HEK293T (cell line): Measurements from ENCODE around the gene CACNB1.
"Not testable (repeated sequence)": the region's sequence is repeated elsewhere in the genome, so short reads cannot be mapped to it uniquely, and the experiment has no call there.

Experiments
- CTCF ChIA-PET: fragments of 350-600 bp; formaldehyde crosslinking; extraction: SDS; loops from one replicate; lab custom pipeline; 2021; ENCODE audit warnings: antibody characterized with exemption, inconsistent platforms; lab: Yijun Ruan, JAX
- POLR2A ChIA-PET: fragments of 350-600 bp; formaldehyde crosslinking; extraction: SDS; loops from one replicate; lab custom pipeline; 2020; ENCODE audit warnings: antibody characterized with exemption, inconsistent platforms; lab: Yijun Ruan, JAX
- DNase-seq: peaks from one replicate; pipeline ENCODE4 v3.0.0; 2012; ENCODE audit warnings: mixed read lengths; ENCODE audit errors: extremely low spot score
- ARNT ChIP-seq: fragments of 450-650 bp; IDR thresholded peaks from 2 replicates; pipeline ENCODE4 v1.6.1; 2017; ENCODE audit warnings: mild to moderate bottlenecking
- BHLHE40 ChIP-seq: fragments of 450-650 bp; IDR thresholded peaks from 2 replicates; pipeline ENCODE4 v1.6.1; 2016; ENCODE audit warnings: mild to moderate bottlenecking, moderate library complexity, borderline replicate concordance
- CTBP1 ChIP-seq: fragments of 450-650 bp; IDR thresholded peaks from 2 replicates; pipeline ENCODE4 v1.6.1; 2016; ENCODE audit warnings: borderline replicate concordance
- ELF4 ChIP-seq: fragments of 450-650 bp; IDR thresholded peaks from 2 replicates; pipeline ENCODE4 v1.6.1; 2017; ENCODE audit warnings: antibody characterized with exemption
- FOXA1 ChIP-seq: fragments of 450-650 bp; IDR thresholded peaks from 2 replicates; pipeline ENCODE4 v1.6.1; 2016; ENCODE audit warnings: mild to moderate bottlenecking
- FOXK2 ChIP-seq: fragments of 450-650 bp; IDR thresholded peaks from 2 replicates; pipeline ENCODE4 v1.6.1; 2016; ENCODE audit warnings: mild to moderate bottlenecking
- FOXM1 ChIP-seq: fragments of 450-650 bp; IDR thresholded peaks from 2 replicates; pipeline ENCODE4 v1.6.1; 2017; ENCODE audit warnings: mild to moderate bottlenecking, borderline replicate concordance
- HDGF ChIP-seq: fragments of 450-650 bp; IDR thresholded peaks from 2 replicates; pipeline ENCODE4 v1.6.1; 2017; ENCODE audit warnings: antibody characterized with exemption, borderline replicate concordance
- L3MBTL2 ChIP-seq: fragments of 450-650 bp; conservative IDR thresholded peaks from 2 replicates; pipeline ENCODE4 v1.6.1; 2016; ENCODE audit warnings: mild to moderate bottlenecking
- LEF1 ChIP-seq: fragments of 450-650 bp; IDR thresholded peaks from 2 replicates; pipeline ENCODE4 v1.6.1; 2017; ENCODE audit warnings: mild to moderate bottlenecking, borderline replicate concordance
- NFRKB ChIP-seq: fragments of 450-650 bp; IDR thresholded peaks from 2 replicates; pipeline ENCODE4 v1.6.1; 2016; ENCODE audit warnings: mild to moderate bottlenecking, moderate library complexity
- SP1 ChIP-seq: fragments of 450-650 bp; IDR thresholded peaks from 2 replicates; pipeline ENCODE4 v1.6.1; 2017
- SUZ12 ChIP-seq: fragments of 450-650 bp; IDR thresholded peaks from 2 replicates; pipeline ENCODE4 v1.6.1; 2016; ENCODE audit warnings: mild to moderate bottlenecking
- TARDBP ChIP-seq: fragments of 450-650 bp; IDR thresholded peaks from 2 replicates; pipeline ENCODE4 v1.6.1; 2016
- ZNF384 ChIP-seq: fragments of 450-650 bp; IDR thresholded peaks from 2 replicates; pipeline ENCODE4 v1.6.1; 2016
- TF ChIP-seq, protein P1 (sequence below): fragments of 450-650 bp; IDR thresholded peaks from 2 replicates; pipeline ENCODE4 v1.6.1; 2016

The CACNB1 gene

DNA sequence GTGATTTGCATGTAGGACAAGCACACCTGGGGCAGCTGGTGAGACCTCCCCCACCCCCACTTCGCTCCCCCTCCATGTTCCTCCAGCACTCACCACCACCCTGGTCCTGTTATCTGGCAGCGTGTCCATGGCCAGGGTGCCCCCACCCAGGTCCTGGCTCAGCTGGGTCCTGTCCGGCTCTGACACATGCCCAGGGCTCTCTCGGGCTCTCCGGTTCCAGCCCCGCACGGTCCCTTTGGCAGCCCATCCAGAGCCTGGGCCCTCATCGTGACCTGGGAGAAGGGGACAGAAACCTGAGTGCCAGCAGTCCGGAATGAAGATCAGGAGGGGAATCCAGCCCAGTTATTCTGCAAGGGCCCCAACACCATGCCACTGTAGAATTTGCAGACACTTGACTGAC lies 57.9 kb downstream of the CACNB1 start:
- TF ChIP-seq CTBP1 = no peak
- TF ChIP-seq SP1 = no peak
- no peak for TF ChIP-seq SUZ12
- no peak for TF ChIP-seq FOXM1
- no peak for TF ChIP-seq L3MBTL2
- TF ChIP-seq FOXA1 = no peak
- no peak for TF ChIP-seq NFRKB
- no peak for TF ChIP-seq HDGF
- TF ChIP-seq BHLHE40 = no peak
- no peak for TF ChIP-seq TARDBP
- TF ChIP-seq FOXK2 = no peak
- TF ChIP-seq, protein P1, sequence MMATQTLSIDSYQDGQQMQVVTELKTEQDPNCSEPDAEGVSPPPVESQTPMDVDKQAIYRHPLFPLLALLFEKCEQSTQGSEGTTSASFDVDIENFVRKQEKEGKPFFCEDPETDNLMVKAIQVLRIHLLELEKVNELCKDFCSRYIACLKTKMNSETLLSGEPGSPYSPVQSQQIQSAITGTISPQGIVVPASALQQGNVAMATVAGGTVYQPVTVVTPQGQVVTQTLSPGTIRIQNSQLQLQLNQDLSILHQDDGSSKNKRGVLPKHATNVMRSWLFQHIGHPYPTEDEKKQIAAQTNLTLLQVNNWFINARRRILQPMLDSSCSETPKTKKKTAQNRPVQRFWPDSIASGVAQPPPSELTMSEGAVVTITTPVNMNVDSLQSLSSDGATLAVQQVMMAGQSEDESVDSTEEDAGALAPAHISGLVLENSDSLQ = no peak
- TF ChIP-seq LEF1 = no peak
- TF ChIP-seq ARNT = no peak
- CTCF ChIA-PET = no interaction called here
- DNase-seq = no peak
- POLR2A ChIA-PET = no interaction called here

DNA sequence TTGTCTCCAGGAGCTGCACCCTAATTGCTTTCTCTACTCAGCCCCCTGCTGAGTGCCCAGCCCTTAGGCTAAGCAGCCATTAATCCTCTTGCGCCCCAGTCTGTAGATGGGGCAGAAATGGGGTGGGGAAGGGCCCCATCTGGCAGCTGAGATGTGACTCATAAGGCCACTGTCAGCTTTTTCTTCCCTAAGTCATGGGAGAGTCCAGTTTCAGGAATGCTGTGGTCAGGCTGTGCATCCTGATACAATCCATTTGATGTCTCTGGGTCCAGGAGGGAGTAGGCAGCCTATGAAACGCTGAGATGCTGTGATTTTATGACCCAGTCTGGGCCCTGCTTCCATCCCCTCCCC lies 58.3 kb downstream of the CACNB1 start:
- POLR2A ChIA-PET = no interaction called here
- DNase-seq = no peak
- TF ChIP-seq HDGF = no peak
- no peak for TF ChIP-seq SP1
- TF ChIP-seq ELF4 = no peak
- TF ChIP-seq FOXA1 = no peak
- no peak for TF ChIP-seq FOXK2
- TF ChIP-seq ARNT = no peak
- TF ChIP-seq BHLHE40 = no peak
- TF ChIP-seq, protein P1 = no peak
- TF ChIP-seq ZNF384 = no peak
- TF ChIP-seq TARDBP = no peak
- TF ChIP-seq NFRKB = no peak
- TF ChIP-seq SUZ12 = no peak
- no peak for TF ChIP-seq L3MBTL2
- TF ChIP-seq CTBP1 = no peak
- no peak for TF ChIP-seq LEF1
- TF ChIP-seq FOXM1 = no peak
- CTCF ChIA-PET = no interaction called here

DNA sequence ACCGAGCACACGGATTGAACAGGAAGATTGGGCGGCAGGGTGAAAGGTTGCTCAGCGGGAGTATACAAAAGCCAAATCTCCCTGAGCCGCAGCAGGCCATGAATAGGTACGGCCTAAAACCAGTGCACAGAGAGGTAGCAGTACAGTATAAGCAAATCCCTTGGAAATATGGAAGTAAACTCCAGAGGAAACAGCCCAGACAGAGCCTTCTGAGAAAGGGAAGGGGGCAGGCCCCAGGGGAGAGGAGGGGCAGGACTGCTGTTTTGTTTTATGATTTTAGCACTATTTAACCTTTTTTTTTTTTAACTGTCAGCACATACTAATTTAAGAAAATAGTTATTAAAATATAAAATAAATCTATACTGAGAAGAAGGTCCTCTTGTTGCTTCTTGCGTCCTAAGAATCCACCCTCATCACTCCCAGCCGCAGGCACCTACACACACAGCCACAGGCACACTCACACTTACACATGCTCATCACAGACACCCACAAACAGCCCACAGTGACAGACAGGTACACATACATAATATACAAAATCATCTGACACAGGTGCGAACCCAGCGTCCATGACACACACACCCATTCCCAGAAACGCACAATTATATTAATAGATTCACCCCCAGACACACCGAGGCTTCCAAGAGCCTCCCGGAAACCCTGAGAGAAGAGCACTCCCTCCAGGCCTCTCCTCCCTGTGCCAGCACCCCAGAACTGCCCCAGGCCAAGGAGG lies 58.9 kb downstream of the CACNB1 start:
- CTCF ChIA-PET = interaction anchor here (0.7 kb wide), 1 partner anchor 15 kb away, joined by 4 read pairs; no protein-coding TSS in a partner anchor
- DNase-seq = no peak
- POLR2A ChIA-PET = no interaction called here
- TF ChIP-seq SUZ12 = no peak
- no peak for TF ChIP-seq L3MBTL2
- TF ChIP-seq HDGF = no peak
- TF ChIP-seq FOXK2 = no peak

DNA sequence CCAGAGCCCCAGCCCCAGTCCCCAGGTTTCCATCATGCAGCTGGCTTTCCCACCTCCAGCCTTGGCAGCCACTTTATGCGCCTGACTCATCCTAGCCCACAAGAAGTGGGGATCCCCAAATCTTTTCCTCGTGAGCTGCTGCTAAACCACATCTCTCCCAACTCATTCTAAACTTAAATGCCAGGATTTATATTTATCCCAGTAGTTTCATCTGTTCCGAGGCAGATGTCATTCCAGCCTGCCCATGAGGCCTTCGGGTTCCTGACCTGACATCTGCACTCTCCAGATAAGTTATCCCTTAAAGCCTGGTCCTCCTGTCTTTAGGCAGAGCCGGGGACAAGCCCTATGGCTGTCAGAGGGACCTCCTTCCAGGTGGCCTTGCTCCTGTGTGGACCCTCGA lies 62.6 kb downstream of the CACNB1 start:
- ChIA-PET POLR2A (no interaction called here), CTCF (no interaction called here)
- no peak for TF ChIP-seq ZNF384
- TF ChIP-seq FOXA1 = no peak
- no peak for TF ChIP-seq CTBP1
- TF ChIP-seq FOXK2 = no peak
- no peak for DNase-seq

DNA sequence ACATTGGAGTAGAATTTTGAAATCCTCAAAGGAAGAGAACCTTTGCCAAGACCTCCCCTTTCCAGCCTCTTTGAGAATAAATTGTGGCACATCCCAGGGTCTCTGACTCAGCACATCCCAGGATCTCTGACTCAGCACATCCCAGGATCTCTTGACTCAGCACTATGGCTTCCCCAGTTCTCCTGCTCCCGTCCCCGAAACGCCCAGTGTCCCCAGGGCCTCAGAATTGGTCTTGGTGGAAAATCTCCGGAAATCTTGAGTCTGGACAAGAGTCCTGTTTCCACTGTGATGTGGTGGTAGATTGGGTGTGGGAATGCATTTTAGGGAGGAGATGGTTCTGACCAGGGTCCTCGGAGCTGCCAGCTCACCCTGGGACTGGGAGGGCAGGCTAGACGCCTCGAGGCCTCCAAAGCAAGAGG lies 65.3 kb downstream of the CACNB1 start:
- CTCF ChIA-PET = no interaction called here
- POLR2A ChIA-PET = no interaction called here
- TF ChIP-seq ZNF384 (no peak), SUZ12 (no peak), ELF4 (no peak), ARNT (no peak), HDGF (no peak), CTBP1 (no peak), SP1 (no peak), LEF1 (no peak), TARDBP (no peak), BHLHE40 (no peak), L3MBTL2 (no peak), FOXA1 (no peak), NFRKB (no peak)
- TF ChIP-seq, protein P1 = no peak
- no peak for DNase-seq

DNA sequence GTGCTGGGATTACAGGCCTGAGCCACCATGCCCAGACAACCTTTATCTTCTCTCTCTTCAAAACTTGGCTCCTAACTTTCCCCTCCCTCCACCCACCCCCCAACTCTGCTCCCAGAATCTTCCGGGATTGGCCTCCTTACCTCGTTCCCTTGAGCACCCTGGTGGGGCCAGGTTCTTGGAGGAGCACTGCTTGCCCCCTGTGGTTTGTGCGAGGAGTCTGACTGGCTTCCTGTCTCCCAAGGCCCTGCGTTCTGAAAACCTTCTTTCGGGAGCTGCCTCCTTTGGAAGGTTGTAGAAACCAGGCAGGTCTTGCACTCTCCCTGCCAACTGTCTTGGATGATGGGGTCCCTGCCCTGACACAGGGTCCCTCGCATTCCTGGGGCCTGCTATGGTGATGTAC lies 65.9 kb downstream of the CACNB1 start:
- ChIA-PET POLR2A (no interaction called here), CTCF (no interaction called here)
- DNase-seq = no peak
- TF ChIP-seq L3MBTL2 (no peak), ARNT (no peak), TARDBP (no peak)

DNA sequence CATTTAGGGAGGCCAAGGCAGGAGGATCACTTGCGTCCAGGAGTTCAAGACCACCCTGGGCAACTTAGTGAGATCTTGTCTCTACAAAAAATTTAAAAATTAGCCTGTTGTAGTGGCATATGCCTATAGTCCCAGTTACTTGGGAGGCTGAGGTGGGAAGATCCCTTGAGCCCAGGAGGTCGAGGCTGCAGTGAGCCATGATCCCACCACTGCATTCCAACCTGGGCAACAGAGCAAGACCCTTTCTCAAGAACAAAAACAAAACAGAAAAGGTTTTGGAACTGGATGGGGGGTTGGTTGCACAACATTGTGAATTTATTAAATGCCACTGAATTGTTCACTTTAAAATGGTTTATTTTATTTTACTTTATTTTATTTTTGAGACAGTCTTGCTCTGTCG lies 67.3 kb downstream of the CACNB1 start:
- no peak for TF ChIP-seq CTBP1
- no peak for TF ChIP-seq SP1
- TF ChIP-seq ARNT = no peak
- TF ChIP-seq TARDBP = no peak
- no peak for TF ChIP-seq FOXA1
- TF ChIP-seq LEF1 = no peak
- no peak for TF ChIP-seq SUZ12
- DNase-seq = no peak
- ChIA-PET CTCF (no interaction called here), POLR2A (no interaction called here)

DNA sequence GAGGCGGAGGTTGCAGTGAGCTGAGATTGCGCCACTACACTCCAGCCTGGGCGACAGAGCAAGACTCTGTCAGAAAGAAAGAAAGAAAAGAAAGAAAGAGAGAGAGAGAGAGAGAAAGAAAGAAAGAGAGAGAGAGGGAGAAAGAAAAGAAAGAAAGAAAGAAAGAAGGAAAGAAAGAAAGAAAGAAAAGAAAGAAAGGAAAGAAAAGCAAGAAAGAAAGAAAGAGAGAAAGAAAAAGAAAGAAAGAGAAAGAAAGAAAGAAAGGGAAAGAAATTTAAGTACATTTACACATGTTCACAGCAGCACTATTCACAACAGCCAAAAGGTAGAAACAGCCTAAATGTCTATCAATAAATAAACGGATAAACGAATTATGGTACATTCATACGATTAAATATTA lies 67.9 kb downstream of the CACNB1 start:
- DNase-seq, POLR2A ChIA-PET, CTCF ChIA-PET: not testable (repeated sequence)
